Adrenal gland (tissue), 5 donors: Measurements from ENCODE around the gene TM6SF1.

Experiments
- POLR2A ChIP-seq, 2 donors: fragments of 450-650 bp; IDR thresholded peaks; one replicate each; pipeline ENCODE4 v1.6.1; 2017; ENCODE audit warnings: antibody characterized with exemption in 2 of 2, mild to moderate bottlenecking in 2 of 2, moderate library complexity in 1 of 2
- TF ChIP-seq, protein P1 (sequence below), 6 experiments: fragments of 450-650 bp in 4 of 6; fragments of 200-600 bp in 2 of 6; sonication (generic) in 1 of 6; IDR thresholded peaks; 1 replicate in 5 of 6; 2 replicates in 1 of 6; pipeline versions ENCODE4 v1.5.1 to v1.8.0; 2016 to 2021; ENCODE audit warnings: antibody characterized with exemption in 6 of 6, mild to moderate bottlenecking in 2 of 6, moderate library complexity in 1 of 6
- donor health status: DM: no; HTN: no; CAD: no.

- TF ChIP-seq, protein P1, sequence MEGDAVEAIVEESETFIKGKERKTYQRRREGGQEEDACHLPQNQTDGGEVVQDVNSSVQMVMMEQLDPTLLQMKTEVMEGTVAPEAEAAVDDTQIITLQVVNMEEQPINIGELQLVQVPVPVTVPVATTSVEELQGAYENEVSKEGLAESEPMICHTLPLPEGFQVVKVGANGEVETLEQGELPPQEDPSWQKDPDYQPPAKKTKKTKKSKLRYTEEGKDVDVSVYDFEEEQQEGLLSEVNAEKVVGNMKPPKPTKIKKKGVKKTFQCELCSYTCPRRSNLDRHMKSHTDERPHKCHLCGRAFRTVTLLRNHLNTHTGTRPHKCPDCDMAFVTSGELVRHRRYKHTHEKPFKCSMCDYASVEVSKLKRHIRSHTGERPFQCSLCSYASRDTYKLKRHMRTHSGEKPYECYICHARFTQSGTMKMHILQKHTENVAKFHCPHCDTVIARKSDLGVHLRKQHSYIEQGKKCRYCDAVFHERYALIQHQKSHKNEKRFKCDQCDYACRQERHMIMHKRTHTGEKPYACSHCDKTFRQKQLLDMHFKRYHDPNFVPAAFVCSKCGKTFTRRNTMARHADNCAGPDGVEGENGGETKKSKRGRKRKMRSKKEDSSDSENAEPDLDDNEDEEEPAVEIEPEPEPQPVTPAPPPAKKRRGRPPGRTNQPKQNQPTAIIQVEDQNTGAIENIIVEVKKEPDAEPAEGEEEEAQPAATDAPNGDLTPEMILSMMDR (IDR thresholded peaks at IDR 0.05): no peak
- TF ChIP-seq POLR2A (IDR thresholded peaks at IDR 0.05): no peak
Measured at GRCh38 chr15:83166218-83166617, 58.8 kb downstream of the TM6SF1 start.
